ENCODE measurements around the gene ING1.

GRCh38 chr13:110712081-110712848 lies 1.2 kb upstream of the ING1 start:
- TF ChIP-seq CTCF (IDR thresholded peaks at IDR 0.05) (peak in 1 of 6 experiments; percentile 8), POLR2A (IDR thresholded peaks at IDR 0.05) (peak; percentile 87 to 92)

Data from adrenal gland (tissue), 5 donors.